Gastroesophageal sphincter (tissue), 4 donors: ENCODE measurements around the gene RPUSD3. TPM values are rescaled to one million over a fixed set of nuclear protein-coding genes. Genes with fewer than 3 reads are reported as not detected.

Experiments
- ATAC-seq: fragments of 150-250 bp; one replicate; pipeline ENCODE4 v1.9.1; 2016; ENCODE audit warnings: mild to moderate bottlenecking, moderate library complexity
- H3K27ac ChIP-seq, 4 donors: fragments of 200-600 bp; sonication (generic) in 3 of 4; 1 replicate in 3 of 4; 2 replicates in 1 of 4; pipeline ENCODE4 v1.5.1; 2016 to 2019
- H3K27me3 ChIP-seq: fragments of 200-600 bp; sonication (generic); one replicate; pipeline ENCODE4 v1.5.1; 2019
- H3K36me3 ChIP-seq, 2 donors: fragments of 200-600 bp; sonication (generic); one replicate each; pipeline ENCODE4 v1.5.1; 2019; ENCODE audit warnings: control low read depth in 1 of 2
- H3K4me1 ChIP-seq, 3 donors: fragments of 200-600 bp; sonication (generic); 1 replicate in 2 of 3; 2 replicates in 1 of 3; pipeline ENCODE4 v1.5.1; 2016 to 2019; ENCODE audit warnings: control low read depth in 2 of 3
- H3K4me3 ChIP-seq, 2 donors: fragments of 200-600 bp; sonication (generic); one replicate each; pipeline ENCODE4 v1.5.1; 2019; ENCODE audit warnings: mild to moderate bottlenecking in 1 of 2, moderate library complexity in 1 of 2
- H3K9me3 ChIP-seq, 3 donors: fragments of 200-600 bp; sonication (generic); one replicate each; pipeline ENCODE4 v1.5.1; 2017 to 2019; ENCODE audit warnings: control low read depth in 2 of 3
- EP300 ChIP-seq: sonication (generic); formaldehyde crosslinking; IDR thresholded peaks from one replicate; pipeline ENCODE4 v1.6.1; 2017; ENCODE audit warnings: antibody characterized with exemption, mild to moderate bottlenecking
- POLR2A ChIP-seq, 2 donors: fragments of 450-650 bp; IDR thresholded peaks; one replicate each; pipeline ENCODE4 v1.6.1; 2017; ENCODE audit warnings: antibody characterized with exemption in 2 of 2, mild to moderate bottlenecking in 2 of 2, moderate library complexity in 1 of 2
- POLR2AphosphoS5 ChIP-seq: sonication (generic); formaldehyde crosslinking; IDR thresholded peaks from one replicate; pipeline ENCODE4 v1.6.1; 2017; ENCODE audit warnings: antibody characterized with exemption
- WGBS, 2 donors: methylation state at CpG; one replicate each; pipeline ENCODE4 v1.1.5; 2018; ENCODE audit warnings: low coverage in 1 of 2; 5-methylcytosine and 5-hydroxymethylcytosine counted together
- total RNA-seq, 4 donors: library from RNA; depleted of rRNA; stranded (reverse); fragments of >200 nt; gene quantifications; one replicate each; pipeline ENCODE4 v1.1.0, GENCODE V29; 2016
- TF ChIP-seq, protein P1 (sequence below), 4 experiments: fragments of 200-600 bp in 2 of 4; fragments of 450-650 bp in 2 of 4; sonication (generic) in 1 of 4; IDR thresholded peaks; one replicate each; pipeline ENCODE4 v1.5.1; 2017 to 2019; ENCODE audit warnings: antibody characterized with exemption in 4 of 4, mild to moderate bottlenecking in 2 of 4, moderate library complexity in 2 of 4

Gene RPUSD3
- total RNA-seq, 4 donors from 2014 or later, result 23.7 to 43.1 (median 32.6) TPM

DNA sequence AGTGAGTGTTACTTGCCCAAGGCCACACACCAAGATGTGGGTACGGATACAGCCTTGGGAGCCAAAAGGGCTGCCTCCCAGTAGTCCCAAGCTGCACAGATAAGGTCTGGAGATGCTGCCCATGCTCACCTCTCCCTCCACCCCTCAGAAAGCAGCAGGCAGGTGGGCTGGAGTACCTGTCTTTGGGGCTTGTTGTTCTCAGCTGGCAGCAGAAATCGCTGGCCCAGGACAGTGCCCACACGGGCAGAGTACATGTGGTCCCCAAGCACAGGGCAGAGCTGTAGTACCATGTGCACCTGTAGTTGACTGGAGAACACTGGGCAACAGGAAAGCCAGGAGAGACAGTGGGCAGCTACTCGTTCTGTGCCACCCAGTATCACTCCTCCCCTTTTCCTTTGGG lies 5.0 kb downstream of the RPUSD3 start:
- WGBS, 2 donors, result 75% methylated on average over 2 of the region's 4 CpGs; no CpG with 5 or more reads in 1 of the 2 donors
- Histone ChIP-seq H3K4me1 (peaks cover 0 to 18% (median 0%) of the 10 kb centered on the region in 3 donors), H3K27me3 (no peaks in the 10 kb centered on the region), H3K27ac (no peak overlapping the region), H3K4me3 (no peak overlapping the region), H3K9me3 (no peaks in the 10 kb centered on the region), H3K36me3 (peaks cover 0 to 78% of the 10 kb centered on the region in 2 donors)
- ATAC-seq, result no peak
- TF ChIP-seq POLR2A (IDR thresholded peaks at IDR 0.05) (no peak), POLR2AphosphoS5 (no peak)
- TF ChIP-seq, protein P1, sequence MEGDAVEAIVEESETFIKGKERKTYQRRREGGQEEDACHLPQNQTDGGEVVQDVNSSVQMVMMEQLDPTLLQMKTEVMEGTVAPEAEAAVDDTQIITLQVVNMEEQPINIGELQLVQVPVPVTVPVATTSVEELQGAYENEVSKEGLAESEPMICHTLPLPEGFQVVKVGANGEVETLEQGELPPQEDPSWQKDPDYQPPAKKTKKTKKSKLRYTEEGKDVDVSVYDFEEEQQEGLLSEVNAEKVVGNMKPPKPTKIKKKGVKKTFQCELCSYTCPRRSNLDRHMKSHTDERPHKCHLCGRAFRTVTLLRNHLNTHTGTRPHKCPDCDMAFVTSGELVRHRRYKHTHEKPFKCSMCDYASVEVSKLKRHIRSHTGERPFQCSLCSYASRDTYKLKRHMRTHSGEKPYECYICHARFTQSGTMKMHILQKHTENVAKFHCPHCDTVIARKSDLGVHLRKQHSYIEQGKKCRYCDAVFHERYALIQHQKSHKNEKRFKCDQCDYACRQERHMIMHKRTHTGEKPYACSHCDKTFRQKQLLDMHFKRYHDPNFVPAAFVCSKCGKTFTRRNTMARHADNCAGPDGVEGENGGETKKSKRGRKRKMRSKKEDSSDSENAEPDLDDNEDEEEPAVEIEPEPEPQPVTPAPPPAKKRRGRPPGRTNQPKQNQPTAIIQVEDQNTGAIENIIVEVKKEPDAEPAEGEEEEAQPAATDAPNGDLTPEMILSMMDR (IDR thresholded peaks at IDR 0.05), result no peak

GRCh38 chr3:9837701-9838582 lies 5.9 kb downstream of the RPUSD3 start:
- Histone ChIP-seq H3K27me3 (no peaks in the 10 kb centered on the region), H3K4me3 (no peak overlapping the region), H3K4me1 (peaks cover 0 to 13% (median 0%) of the 10 kb centered on the region in 3 donors), H3K36me3 (peaks cover 0 to 87% of the 10 kb centered on the region in 2 donors), H3K27ac (no peak overlapping the region), H3K9me3 (no peaks in the 10 kb centered on the region)
- no peak for ATAC-seq
- TF ChIP-seq, protein P1 (IDR thresholded peaks at IDR 0.05), result no peak
- 54 to 82% methylated on average over 6 of the region's 12 CpGs for WGBS, 2 donors

DNA sequence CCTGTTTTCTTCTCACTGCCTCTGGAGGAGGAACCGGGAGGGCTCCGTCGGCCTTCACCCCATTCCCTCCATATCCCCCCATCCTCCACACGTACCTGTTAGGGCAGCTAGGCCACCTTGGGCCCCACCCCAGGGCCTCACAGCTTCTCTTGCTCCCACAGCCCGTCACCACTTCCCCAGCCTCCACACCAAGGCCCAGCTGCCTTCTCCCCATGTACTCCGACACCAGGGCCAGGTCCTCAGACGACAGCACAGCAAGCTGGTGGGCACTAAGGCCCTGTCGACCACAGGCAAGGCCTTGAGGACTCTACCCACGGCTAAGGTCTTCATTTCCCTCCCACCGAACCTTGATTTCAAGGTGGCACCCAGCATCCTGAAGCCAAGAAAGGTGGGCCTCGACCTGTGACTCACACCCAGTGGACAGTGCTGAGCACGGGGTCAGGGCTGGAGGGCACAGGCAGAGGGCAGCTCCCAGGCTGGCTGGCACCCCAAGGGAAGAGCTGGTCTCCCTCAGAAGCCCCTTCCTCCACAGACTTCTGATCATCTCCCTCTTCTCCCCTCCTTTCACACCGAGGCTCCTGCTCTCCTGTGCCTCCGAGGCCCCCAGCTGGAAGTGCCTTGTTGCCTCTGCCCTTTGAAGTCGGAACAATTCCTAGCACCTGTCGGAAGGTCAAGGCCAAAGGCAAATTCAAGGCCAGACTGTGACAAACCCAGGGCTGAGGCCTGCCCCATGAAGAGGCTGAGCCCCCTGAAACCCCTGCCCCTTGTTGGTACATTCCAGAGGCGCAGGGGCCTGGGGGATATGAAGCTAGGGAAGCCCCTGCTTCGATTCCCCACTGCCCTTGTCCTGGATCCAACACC lies 9.1 kb downstream of the RPUSD3 start:
- Histone ChIP-seq H3K4me3 (no peak overlapping the region), H3K9me3 (no peaks in the 10 kb centered on the region), H3K4me1 (no peaks in the 10 kb centered on the region), H3K27ac (no peak overlapping the region), H3K36me3 (peaks cover 0 to 94% of the 10 kb centered on the region in 2 donors), H3K27me3 (no peaks in the 10 kb centered on the region)
- TF ChIP-seq EP300 (no peak), POLR2AphosphoS5 (no peak), POLR2A (IDR thresholded peaks at IDR 0.05) (no peak)
- TF ChIP-seq, protein P1 (IDR thresholded peaks at IDR 0.05), result no peak
- WGBS, 2 donors, result 66 to 73% methylated on average over 3 to 4 of the region's 18 CpGs
- ATAC-seq, result no peak

GRCh38 chr3:9833078-9833477 lies 10.7 kb downstream of the RPUSD3 start:
- TF ChIP-seq POLR2AphosphoS5 (no peak), POLR2A (IDR thresholded peaks at IDR 0.05) (no peak), EP300 (no peak)
- TF ChIP-seq, protein P1 (IDR thresholded peaks at IDR 0.05), result no peak

More at GRCh38 chr3:9833078-9833477, 10.7 kb downstream of the RPUSD3 start:
- Histone ChIP-seq H3K36me3 (peaks cover 0 to 93% of the 10 kb centered on the region in 2 donors), H3K27ac (no peak overlapping the region), H3K9me3 (no peaks in the 10 kb centered on the region), H3K27me3 (no peaks in the 10 kb centered on the region), H3K4me3 (no peak overlapping the region), H3K4me1 (no peaks in the 10 kb centered on the region)
- ATAC-seq, result no peak
- WGBS, 2 donors, result no CpG with 5 or more reads among the region's 9 CpGs
